MCF 10A (cell line): ENCODE measurements around the gene MYL11. TPM values are rescaled to one million over a fixed set of nuclear protein-coding genes. Genes with fewer than 3 reads are reported as not detected.

Experiments
- BruUV-seq: library from RNA; stranded (reverse); fragments of 400-500 nt; replicated peaks from 2 replicates; lab custom pipeline; 2021; lab: Mats Ljungman, UMichigan
- CTCF ChIA-PET: fragments of 300-600 bp; sonication (Branson Sonifier 250); formaldehyde crosslinking; extraction: SDS; loops from one replicate; lab custom pipeline; 2021; ENCODE audit warnings: antibody characterized with exemption, inconsistent platforms; lab: Yijun Ruan, JAX
- POLR2A ChIA-PET: fragments of 300-600, 350-650 bp; sonication (Branson Sonifier 250); formaldehyde crosslinking; extraction: SDS; loops from one replicate; lab custom pipeline; 2020; ENCODE audit warnings: antibody characterized with exemption, inconsistent platforms; lab: Yijun Ruan, JAX
- DNase-seq: peaks from one replicate; pipeline ENCODE4 v3.0.0-alpha.2; 2018; ENCODE audit not compliant: unreplicated experiment
- H3K27ac Mint-ChIP-seq: one replicate; pipeline ENCODE4 v1.8.0; 2022; ENCODE audit warnings: mild to moderate bottlenecking, low read depth, mixed read lengths; ENCODE audit not compliant: unreplicated experiment
- H3K27me3 Mint-ChIP-seq: one replicate; pipeline ENCODE4 v1.8.0; 2022; ENCODE audit warnings: mixed read lengths; ENCODE audit not compliant: insufficient read depth, unreplicated experiment
- H3K36me3 Mint-ChIP-seq: one replicate; pipeline ENCODE4 v1.8.0; 2022; ENCODE audit warnings: mild to moderate bottlenecking, moderate library complexity, mixed read lengths; ENCODE audit not compliant: insufficient read depth, unreplicated experiment
- H3K4me1 Mint-ChIP-seq: one replicate; pipeline ENCODE4 v1.8.0; 2022; ENCODE audit warnings: mixed read lengths; ENCODE audit not compliant: insufficient read depth, unreplicated experiment
- H3K4me3 Mint-ChIP-seq: one replicate; pipeline ENCODE4 v1.8.0; 2022; ENCODE audit warnings: mild to moderate bottlenecking, moderate library complexity, mixed read lengths; ENCODE audit not compliant: unreplicated experiment
- H3K9me3 Mint-ChIP-seq: one replicate; pipeline ENCODE4 v1.8.0; 2022; ENCODE audit warnings: mixed read lengths; ENCODE audit not compliant: unreplicated experiment
- intact Hi-C: fragments of 100-400 bp; cut with micrococcal nuclease; formaldehyde crosslinking; loops from 2 replicates; pipeline ENCODE4 v1.14.1; 2022
- total RNA-seq: library from RNA; stranded (reverse); gene quantifications from 2 replicates; pipeline ENCODE4 v1.2.3, GENCODE V29; 2022
- TF ChIP-seq, protein P1 (sequence below): fragments of 200-600 bp; IDR thresholded peaks from one replicate; pipeline ENCODE4 v1.8.0; 2022; ENCODE audit warnings: antibody characterized with exemption, mild to moderate bottlenecking; ENCODE audit not compliant: unreplicated experiment

MYL11 gene
- total RNA-seq, 1 experiment from 2014 or later: 1.6 TPM

DNA sequence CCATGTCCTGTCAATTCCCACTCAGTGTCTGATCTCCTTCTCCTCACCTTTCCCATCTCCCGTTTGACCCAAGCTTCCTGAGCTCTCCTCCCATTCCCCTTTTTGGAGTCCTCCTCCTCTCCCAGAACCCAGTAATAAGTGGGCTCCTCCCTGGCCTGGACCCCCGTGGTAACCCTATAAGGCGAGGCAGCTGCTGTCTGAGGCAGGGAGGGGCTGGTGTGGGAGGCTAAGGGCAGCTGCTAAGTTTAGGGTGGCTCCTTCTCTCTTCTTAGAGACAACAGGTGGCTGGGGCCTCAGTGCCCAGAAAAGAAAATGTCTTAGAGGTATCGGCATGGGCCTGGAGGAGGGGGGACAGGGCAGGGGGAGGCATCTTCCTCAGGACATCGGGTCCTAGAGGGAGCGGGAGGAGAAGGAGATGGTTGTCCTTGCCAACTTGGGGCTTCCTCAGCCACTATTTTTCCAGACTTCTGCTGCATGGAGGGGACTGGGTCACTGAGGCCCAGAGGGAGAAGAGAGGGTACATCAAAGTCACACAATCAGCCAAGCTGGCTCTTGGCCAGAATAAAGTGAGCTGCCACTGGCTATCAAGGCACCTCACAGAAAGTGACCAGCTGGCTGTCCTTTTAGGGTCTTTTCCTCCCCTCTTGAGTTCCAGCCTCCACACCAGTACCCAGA lies 2.4 kb upstream of the MYL11 start:
- no peaks in the 10 kb centered on the region for H3K27me3 Mint-ChIP-seq
- H3K9me3 Mint-ChIP-seq: no peaks in the 10 kb centered on the region
- POLR2A ChIA-PET: interaction anchor here (0.6 to 9.6 kb wide), 4 partner anchors 15 to 530 kb away, joined by 3 to 132 read pairs (median 8); partner anchors contain the start of genes ALDOA and CD2BP2
- CTCF ChIA-PET: interaction anchor here (1.1 to 1.6 kb wide), 2 partner anchors 37 to 256 kb away, joined by 4 to 11 read pairs; no protein-coding TSS in a partner anchor
- peak overlapping the region; percentile 78 for H3K4me3 Mint-ChIP-seq
- no peaks in the 10 kb centered on the region for H3K36me3 Mint-ChIP-seq
- no peak for DNase-seq
- BruUV-seq: no TSS peak
- TF ChIP-seq, protein P1, sequence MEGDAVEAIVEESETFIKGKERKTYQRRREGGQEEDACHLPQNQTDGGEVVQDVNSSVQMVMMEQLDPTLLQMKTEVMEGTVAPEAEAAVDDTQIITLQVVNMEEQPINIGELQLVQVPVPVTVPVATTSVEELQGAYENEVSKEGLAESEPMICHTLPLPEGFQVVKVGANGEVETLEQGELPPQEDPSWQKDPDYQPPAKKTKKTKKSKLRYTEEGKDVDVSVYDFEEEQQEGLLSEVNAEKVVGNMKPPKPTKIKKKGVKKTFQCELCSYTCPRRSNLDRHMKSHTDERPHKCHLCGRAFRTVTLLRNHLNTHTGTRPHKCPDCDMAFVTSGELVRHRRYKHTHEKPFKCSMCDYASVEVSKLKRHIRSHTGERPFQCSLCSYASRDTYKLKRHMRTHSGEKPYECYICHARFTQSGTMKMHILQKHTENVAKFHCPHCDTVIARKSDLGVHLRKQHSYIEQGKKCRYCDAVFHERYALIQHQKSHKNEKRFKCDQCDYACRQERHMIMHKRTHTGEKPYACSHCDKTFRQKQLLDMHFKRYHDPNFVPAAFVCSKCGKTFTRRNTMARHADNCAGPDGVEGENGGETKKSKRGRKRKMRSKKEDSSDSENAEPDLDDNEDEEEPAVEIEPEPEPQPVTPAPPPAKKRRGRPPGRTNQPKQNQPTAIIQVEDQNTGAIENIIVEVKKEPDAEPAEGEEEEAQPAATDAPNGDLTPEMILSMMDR: no peak
- intact Hi-C loops: no loop called here
- no peak overlapping the region for H3K27ac Mint-ChIP-seq
- H3K4me1 Mint-ChIP-seq: peaks cover 37% of the 10 kb centered on the region

DNA sequence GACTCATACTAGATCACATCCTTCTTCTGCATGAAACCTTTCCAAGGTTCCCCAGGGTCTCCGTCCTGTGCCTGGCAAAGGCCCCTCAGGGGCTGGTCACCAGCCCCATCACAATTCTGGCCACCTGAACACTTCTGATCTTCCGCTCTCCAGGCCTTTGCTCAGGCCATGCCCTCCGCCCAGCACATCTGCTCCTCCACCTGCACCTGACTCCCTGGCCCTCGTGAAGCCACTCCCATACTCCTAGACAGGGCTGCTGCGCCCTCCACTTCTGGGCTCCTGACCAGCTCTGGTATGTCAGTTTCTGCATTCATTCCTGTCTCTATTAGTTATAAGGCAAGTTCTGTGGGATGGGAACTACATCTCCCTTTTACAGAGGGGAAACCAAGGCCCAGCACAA lies 1.9 kb upstream of the MYL11 start:
- no peak overlapping the region for H3K4me3 Mint-ChIP-seq
- TF ChIP-seq, protein P1: no peak
- H3K9me3 Mint-ChIP-seq: no peaks in the 10 kb centered on the region
- peaks cover 36% of the 10 kb centered on the region for H3K4me1 Mint-ChIP-seq
- DNase-seq: no peak
- intact Hi-C loops: no loop called here
- H3K27ac Mint-ChIP-seq: no peak overlapping the region
- H3K36me3 Mint-ChIP-seq: no peaks in the 10 kb centered on the region
- H3K27me3 Mint-ChIP-seq: no peaks in the 10 kb centered on the region
- ChIA-PET CTCF (interaction anchor here (0.7 kb wide), 1 partner anchor 372 kb away, joined by 4 read pairs; no protein-coding TSS in a partner anchor), POLR2A (no interaction called here)
- no TSS peak for BruUV-seq

DNA sequence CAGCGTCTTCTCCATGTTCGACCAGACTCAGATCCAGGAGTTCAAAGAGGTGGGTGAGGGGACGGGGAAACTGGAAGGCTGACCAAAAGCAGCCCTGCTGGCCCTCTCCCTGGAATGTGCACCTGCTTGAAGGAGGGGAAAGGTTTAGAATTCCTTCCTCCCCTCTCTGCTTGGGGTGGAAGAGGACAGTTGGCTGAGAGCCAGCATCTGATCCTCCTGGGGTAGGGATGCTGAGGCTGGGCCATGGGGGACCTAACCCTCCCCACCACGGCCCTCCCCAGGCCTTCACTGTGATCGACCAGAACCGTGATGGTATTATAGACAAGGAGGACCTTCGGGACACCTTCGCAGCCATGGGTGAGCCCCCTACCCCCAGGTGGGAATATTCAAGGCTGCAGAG lies 1.3 kb downstream of the MYL11 start:
- peaks cover 13% of the 10 kb centered on the region for H3K36me3 Mint-ChIP-seq
- no peaks in the 10 kb centered on the region for H3K27me3 Mint-ChIP-seq
- ChIA-PET POLR2A (interaction anchor here (2.9 to 3.7 kb wide), 2 partner anchors 20 to 32 kb away, joined by 19 to 20 read pairs; partner anchors contain the start of genes ZNF48 and ZNF771), CTCF (interaction anchor here (0.6 to 2.6 kb wide), 3 partner anchors 29 to 320 kb away, joined by 3 to 9 read pairs (median 6); no protein-coding TSS in a partner anchor)
- no peak for DNase-seq
- no peaks in the 10 kb centered on the region for H3K9me3 Mint-ChIP-seq
- BruUV-seq: no TSS peak
- intact Hi-C loops: no loop called here
- H3K27ac Mint-ChIP-seq: no peak overlapping the region
- H3K4me3 Mint-ChIP-seq: no peak overlapping the region
- H3K4me1 Mint-ChIP-seq: peaks cover 26% of the 10 kb centered on the region
- TF ChIP-seq, protein P1: no peak

DNA sequence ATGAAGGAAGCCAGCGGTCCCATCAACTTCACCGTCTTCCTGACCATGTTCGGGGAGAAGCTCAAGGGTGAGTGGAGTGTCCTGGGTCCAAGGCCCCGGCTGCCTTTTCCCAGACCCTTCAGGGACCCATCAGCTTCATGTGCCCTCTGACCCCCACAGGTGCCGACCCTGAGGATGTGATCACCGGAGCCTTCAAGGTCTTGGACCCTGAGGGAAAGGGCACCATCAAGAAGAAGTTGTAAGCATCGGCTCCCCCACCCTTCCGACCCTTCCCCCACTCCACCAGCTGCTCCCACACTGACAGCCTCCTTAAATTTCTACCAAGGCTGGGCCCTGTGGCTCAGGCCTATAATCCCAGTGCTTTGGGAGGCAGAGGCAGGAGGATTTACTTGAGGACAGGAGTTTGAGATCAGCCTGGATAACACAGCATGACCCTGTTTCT lies 1.9 kb downstream of the MYL11 start:
- no peaks in the 10 kb centered on the region for H3K9me3 Mint-ChIP-seq
- no peaks in the 10 kb centered on the region for H3K27me3 Mint-ChIP-seq
- TF ChIP-seq, protein P1: no peak
- H3K27ac Mint-ChIP-seq: no peak overlapping the region
- peaks cover 20% of the 10 kb centered on the region for H3K4me1 Mint-ChIP-seq
- no TSS peak for BruUV-seq
- peaks cover 14% of the 10 kb centered on the region for H3K36me3 Mint-ChIP-seq
- H3K4me3 Mint-ChIP-seq: no peak overlapping the region
- ChIA-PET POLR2A (interaction anchor here (1.2 to 3.7 kb wide), 7 partner anchors 7 to 311 kb away, joined by 3 to 20 read pairs (median 7); partner anchors contain the start of genes ALDOA, CD2BP2, ZNF48 and ZNF771), CTCF (interaction anchor here (0.6 to 2.6 kb wide), 3 partner anchors 21 to 33 kb away, joined by 3 to 9 read pairs (median 3); no protein-coding TSS in a partner anchor)
- intact Hi-C loops: no loop called here
- no peak for DNase-seq
